GM12874 (cell line): ENCODE measurements around the gene MBLAC2.

Experiments
- TF ChIP-seq, protein P1 (sequence below): IDR thresholded peaks from 2 replicates; pipeline ENCODE4 v1.5.1; 2011; ENCODE audit warnings: low read depth, mild to moderate bottlenecking, control low read depth, low read length, moderate library complexity; ENCODE audit not compliant: insufficient read depth

The MBLAC2 gene

DNA sequence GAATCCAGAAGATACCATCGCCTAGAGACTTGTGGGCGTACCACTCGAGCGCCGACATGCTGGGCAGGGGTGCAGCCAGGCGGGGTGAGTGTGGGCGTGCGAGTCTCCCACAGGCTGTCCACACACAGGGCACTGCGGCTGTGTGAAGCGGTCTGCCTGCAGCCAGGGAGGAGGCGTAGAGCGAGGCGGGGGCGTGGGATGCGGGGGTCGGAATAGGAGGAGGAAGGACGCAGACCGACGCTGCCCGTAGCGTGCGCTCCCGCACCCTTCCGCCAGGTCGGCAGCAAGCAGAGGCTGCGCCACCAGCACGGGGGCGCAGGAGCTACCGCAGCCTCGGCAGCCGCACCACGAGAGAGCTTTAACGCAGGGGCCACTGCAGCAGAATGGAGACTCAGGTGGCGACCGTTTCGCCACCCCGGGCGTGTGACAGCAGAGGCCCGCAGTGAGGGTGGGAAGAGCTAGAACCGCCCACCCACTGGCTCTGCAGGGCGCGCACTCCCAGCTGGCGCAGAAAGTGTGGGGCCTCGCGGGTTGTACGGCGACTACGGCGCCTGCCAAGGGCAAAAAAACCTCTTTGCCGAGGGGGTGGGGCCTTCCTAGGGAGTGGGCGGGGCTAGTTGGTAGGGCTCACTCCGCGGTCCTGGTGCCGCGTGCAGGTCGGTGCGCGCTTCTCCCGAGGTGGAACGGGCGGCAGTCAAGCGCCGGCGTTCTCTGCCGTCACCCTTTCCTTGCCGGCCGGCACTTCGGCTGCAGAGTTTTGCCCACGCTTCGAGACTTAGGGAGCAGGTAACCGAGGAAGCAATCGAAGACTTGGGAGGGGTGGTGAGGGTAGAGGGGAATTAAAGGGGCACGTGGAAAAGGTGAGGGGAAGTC is at the start of gene MBLAC2, which contains the start of gene POLR3G:
TSS of gene MBLAC2 (minus strand) at position 537 of the 873 bp plus-strand sequence. CDS start at position 58, 479 bp downstream.
TSS of gene POLR3G (plus strand) at position 630 of the 873 bp plus-strand sequence. CDS start 10,704 bp downstream, outside the sequence.
- TF ChIP-seq, protein P1, sequence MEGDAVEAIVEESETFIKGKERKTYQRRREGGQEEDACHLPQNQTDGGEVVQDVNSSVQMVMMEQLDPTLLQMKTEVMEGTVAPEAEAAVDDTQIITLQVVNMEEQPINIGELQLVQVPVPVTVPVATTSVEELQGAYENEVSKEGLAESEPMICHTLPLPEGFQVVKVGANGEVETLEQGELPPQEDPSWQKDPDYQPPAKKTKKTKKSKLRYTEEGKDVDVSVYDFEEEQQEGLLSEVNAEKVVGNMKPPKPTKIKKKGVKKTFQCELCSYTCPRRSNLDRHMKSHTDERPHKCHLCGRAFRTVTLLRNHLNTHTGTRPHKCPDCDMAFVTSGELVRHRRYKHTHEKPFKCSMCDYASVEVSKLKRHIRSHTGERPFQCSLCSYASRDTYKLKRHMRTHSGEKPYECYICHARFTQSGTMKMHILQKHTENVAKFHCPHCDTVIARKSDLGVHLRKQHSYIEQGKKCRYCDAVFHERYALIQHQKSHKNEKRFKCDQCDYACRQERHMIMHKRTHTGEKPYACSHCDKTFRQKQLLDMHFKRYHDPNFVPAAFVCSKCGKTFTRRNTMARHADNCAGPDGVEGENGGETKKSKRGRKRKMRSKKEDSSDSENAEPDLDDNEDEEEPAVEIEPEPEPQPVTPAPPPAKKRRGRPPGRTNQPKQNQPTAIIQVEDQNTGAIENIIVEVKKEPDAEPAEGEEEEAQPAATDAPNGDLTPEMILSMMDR, result peak; percentile 58

DNA sequence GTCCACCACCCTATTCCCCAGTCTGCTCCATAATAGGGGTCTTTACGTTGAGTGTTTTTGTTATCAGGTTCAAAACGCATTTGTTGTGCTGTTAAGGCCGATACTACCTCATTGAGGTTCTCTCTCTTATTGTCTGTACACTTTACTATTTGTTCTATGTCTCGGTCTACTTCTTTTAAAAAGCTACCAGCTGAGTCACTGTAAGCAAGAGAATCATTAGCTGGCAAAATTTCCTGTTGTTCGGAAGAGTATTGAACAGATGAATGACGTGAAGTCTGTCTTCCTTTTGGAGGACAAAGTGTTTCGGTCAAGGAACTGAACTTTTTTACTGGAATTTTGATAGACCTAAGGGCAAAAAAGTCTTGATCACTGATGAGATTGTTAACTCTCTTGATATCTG is 44.5 kb upstream of the MBLAC2 start:
- TF ChIP-seq, protein P1, result no peak

DNA sequence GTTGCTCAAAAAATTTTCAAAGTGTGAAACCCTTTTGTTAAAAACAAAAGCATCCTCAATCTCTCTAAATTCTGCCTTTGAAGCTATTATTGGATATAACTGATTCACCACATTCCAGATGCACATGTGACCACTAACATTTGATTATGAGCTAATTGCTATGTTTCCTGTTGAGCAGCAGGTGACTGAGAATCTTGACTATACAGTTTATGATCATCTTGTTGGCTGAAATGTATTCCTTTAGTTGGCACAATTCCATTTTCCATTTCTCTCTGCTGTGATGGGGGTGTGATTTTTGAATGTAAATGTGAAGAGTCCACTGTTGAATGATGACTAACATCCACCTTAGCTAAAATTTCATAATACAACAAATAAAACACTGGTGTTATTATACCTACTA is 44.1 kb upstream of the MBLAC2 start:
- TF ChIP-seq, protein P1, result no peak

DNA sequence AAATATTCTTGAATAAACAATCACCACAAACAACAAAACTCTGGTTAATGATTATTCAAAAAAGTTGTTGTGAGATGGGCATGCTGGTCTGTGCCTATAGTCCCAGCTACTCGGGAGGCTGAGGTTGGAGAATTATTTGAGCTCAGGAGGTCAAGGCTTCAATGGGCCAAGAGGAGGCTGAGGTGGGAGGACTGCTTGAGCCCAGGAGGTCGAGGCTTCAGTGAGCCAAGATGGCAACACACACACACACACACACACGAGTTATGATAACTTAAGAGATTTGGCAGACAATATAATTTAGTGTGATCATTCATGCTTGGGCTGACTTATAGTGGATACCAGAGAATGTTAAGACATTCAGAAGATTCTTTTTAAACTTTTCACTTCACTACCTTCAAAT is 39.9 kb upstream of the MBLAC2 start:
- TF ChIP-seq, protein P1, result no peak

DNA sequence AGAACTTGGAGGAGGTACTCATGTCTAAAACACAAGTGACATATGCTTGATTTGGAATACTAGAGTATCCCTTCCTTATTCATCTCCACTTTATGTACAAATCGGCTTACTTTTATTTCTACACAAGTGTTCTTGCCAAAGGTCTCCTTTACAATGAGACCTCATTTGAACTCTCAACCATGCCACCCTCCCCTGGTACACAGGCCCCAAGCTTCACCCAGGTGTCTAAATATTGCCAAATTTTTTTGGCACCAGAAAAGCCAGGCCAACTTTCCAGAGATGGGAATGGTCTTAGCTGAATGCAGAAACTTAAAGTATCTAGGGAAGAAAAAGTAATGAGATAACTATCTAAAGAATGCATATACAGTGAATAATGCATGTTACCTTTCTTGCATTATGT is 35.9 kb upstream of the MBLAC2 start:
- TF ChIP-seq, protein P1, result no peak

DNA sequence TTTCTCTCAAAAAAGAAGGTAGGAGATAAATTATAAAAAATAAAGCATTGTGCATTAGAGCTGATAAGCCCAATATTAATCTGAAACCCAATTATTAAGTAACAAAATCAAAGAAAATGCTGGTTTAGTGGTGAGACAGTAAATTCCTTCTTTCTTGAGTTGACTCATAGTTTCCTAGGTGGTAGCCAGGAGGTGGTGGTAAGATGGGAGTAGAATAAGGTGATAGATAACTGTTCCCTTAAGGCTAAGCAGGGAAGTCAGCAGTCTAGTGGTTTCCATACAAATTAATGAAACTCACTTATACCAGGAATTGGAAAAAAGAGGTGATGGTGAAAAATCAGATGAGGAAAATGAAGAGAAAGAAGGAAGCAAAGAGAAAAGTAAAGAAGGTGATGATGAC is 31.6 kb upstream of the MBLAC2 start:
- TF ChIP-seq, protein P1, result no peak

DNA sequence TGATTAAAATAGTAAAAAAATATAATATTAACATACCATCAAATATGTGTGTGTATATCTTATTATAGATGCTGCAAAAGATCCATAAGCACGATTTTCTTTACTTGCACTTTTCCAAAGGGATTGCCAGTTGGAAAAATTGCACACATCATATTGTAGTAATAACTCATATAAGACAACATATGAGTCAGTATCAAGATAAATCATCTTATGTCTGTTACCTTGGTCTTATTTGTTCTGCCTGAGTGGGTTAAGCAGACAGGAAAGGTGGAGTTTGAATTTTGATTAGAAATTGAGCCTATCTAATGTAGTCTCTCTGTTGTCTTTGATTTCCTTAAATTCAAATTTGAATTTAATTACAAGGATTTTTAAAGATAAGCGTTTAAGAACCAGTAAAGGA is 30.2 kb upstream of the MBLAC2 start:
- TF ChIP-seq, protein P1, result no peak
